Measurements from ENCODE around the gene TUSC2.

- no peak for TF ChIP-seq EZH2phosphoT487 (IDR thresholded peaks at IDR 0.05; ENCODE audit: borderline replicate concordance)
- no peak for TF ChIP-seq CTCF (conservative IDR thresholded peaks at IDR 0.05; ENCODE audit: low read length)
Observed at GRCh38 chr3:50327943-50328691, at the start of gene TUSC2.
